Astrocyte (in vitro differentiated cells and primary cell): ENCODE results near the gene KDSR. TPM values are rescaled to one million over a fixed set of nuclear protein-coding genes. Genes with fewer than 3 reads are reported as not detected.
A peak's percentile ranks its signal among the peaks of the same experiment; 100 is the strongest.

Source experiments
- DNase-seq: peaks from one replicate; pipeline ENCODE4 v3.0.0-alpha.2; 2010; ENCODE audit warnings: low read depth
- FAIRE-seq: peaks from 2 replicates; lab custom pipeline; 2011; peaks lifted over from hg19 to GRCh38; lab: Jason Lieb, UNC
- H2AFZ ChIP-seq: 2 replicates; pipeline ENCODE4 v1.6.0; 2012; ENCODE audit warnings: low read depth, low read length, inconsistent platforms
- H3K27ac ChIP-seq: 2 replicates; pipeline ENCODE4 v1.5.1; 2011; ENCODE audit warnings: low read depth, low read length, inconsistent platforms
- H3K27me3 ChIP-seq: 2 replicates; pipeline ENCODE4 v1.6.0; 2011; ENCODE audit warnings: low read length, inconsistent platforms; ENCODE audit not compliant: insufficient read depth
- H3K36me3 ChIP-seq: 2 replicates; pipeline ENCODE4 v1.5.1; 2011; ENCODE audit warnings: low read length, inconsistent platforms; ENCODE audit not compliant: insufficient read depth
- H3K4me1 ChIP-seq: 2 replicates; pipeline ENCODE4 v1.5.1; 2011; ENCODE audit warnings: low read length, inconsistent platforms; ENCODE audit not compliant: insufficient read depth
- H3K4me2 ChIP-seq: 2 replicates; pipeline ENCODE4 v1.6.0; 2012; ENCODE audit warnings: low read length, inconsistent platforms
- H3K4me3 ChIP-seq: 2 replicates; pipeline ENCODE4 v1.5.1; 2011; ENCODE audit warnings: low read depth, mild to moderate bottlenecking, low read length, inconsistent platforms; ENCODE audit not compliant: insufficient read depth
- H3K79me2 ChIP-seq: 2 replicates; pipeline ENCODE4 v1.6.0; 2012; ENCODE audit warnings: mild to moderate bottlenecking, low read length, inconsistent platforms; ENCODE audit not compliant: insufficient read depth
- H3K9ac ChIP-seq: 2 replicates; pipeline ENCODE4 v1.6.0; 2012; ENCODE audit warnings: mild to moderate bottlenecking, low read length, inconsistent platforms
- H3K9me3 ChIP-seq: 2 replicates; pipeline ENCODE4 v1.5.1; 2012; ENCODE audit warnings: low read depth, mild to moderate bottlenecking, low read length, inconsistent platforms; ENCODE audit not compliant: insufficient read depth
- H4K20me1 ChIP-seq: 2 replicates; pipeline ENCODE4 v1.6.0; 2012; ENCODE audit warnings: low read length, inconsistent platforms; ENCODE audit not compliant: insufficient read depth
- H3K27ac Mint-ChIP-seq: one replicate; pipeline ENCODE4 v1.8.0; 2021; ENCODE audit warnings: mild to moderate bottlenecking, mixed read lengths; ENCODE audit not compliant: unreplicated experiment
- H3K27me3 Mint-ChIP-seq: one replicate; pipeline ENCODE4 v1.8.0; 2021; ENCODE audit warnings: low read depth, mixed read lengths; ENCODE audit not compliant: unreplicated experiment
- H3K36me3 Mint-ChIP-seq: one replicate; pipeline ENCODE4 v1.8.0; 2021; ENCODE audit warnings: low read depth, mixed read lengths; ENCODE audit not compliant: unreplicated experiment
- H3K4me1 Mint-ChIP-seq: one replicate; pipeline ENCODE4 v1.8.0; 2021; ENCODE audit warnings: low read depth, mixed read lengths; ENCODE audit not compliant: unreplicated experiment
- H3K4me3 Mint-ChIP-seq: one replicate; pipeline ENCODE4 v1.8.0; 2021; ENCODE audit warnings: mild to moderate bottlenecking, moderate library complexity, mixed read lengths; ENCODE audit not compliant: unreplicated experiment
- H3K9me3 Mint-ChIP-seq: one replicate; pipeline ENCODE4 v1.8.0; 2021; ENCODE audit warnings: mild to moderate bottlenecking, mixed read lengths; ENCODE audit not compliant: unreplicated experiment
- EZH2 ChIP-seq: IDR thresholded peaks from 2 replicates; pipeline ENCODE4 v1.6.1; 2012; ENCODE audit warnings: mild to moderate bottlenecking, low read length, inconsistent platforms; ENCODE audit not compliant: insufficient read depth
- total RNA-seq: library from RNA; stranded (reverse); gene quantifications from 2 replicates; pipeline ENCODE4 v1.2.1, GENCODE V29; 2021
- TF ChIP-seq, protein P1 (sequence below): IDR thresholded peaks from 2 replicates; pipeline ENCODE4 v1.5.1; 2011; ENCODE audit warnings: low read depth, mild to moderate bottlenecking, inconsistent platforms, low read length, moderate library complexity; ENCODE audit not compliant: insufficient read depth

The KDSR gene
- total RNA-seq, 1 donor from 2014 or later, result 43.7 TPM

DNA sequence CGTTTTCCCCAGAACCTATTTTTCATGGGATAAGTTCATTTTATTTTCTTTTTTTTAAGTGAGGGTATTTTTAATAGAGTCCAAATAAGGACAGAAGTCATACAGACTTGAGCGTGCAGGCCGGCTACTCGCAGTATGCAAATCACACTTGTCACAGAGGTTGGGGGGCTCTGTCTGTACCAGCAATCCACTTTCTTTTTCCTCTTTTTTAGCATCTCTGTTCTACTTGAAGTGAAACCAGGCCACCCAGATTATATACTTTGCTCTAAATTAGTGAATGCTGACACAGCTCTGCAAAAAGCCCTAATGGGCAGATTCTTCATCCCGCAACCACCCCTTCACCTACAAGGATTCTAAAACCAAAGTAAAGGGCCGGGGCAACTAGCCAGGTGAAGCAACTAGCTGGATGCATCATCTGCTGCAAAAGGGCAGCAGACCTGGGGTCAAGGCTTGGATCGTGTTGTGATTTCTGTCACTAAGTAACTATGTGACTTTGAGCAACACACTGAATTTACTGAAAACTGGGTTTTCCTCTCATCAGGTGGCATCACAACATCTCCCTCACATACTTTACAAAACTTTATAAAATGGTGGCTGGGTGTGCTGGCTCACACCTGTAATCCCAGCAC, 18.4 kb downstream of the KDSR start:
- H3K4me2 ChIP-seq, result no peak overlapping the region
- FAIRE-seq (no peak), DNase-seq (no peak)
- H3K27ac ChIP-seq, result no peak overlapping the region
- H3K4me1 Mint-ChIP-seq, result no peaks in the 10 kb centered on the region
- H3K4me1 ChIP-seq, result no peaks in the 10 kb centered on the region
- H3K9me3 ChIP-seq, result no peaks in the 10 kb centered on the region
- no peaks in the 10 kb centered on the region for H3K27me3 ChIP-seq
- peaks cover 2% of the 10 kb centered on the region for H3K79me2 ChIP-seq
- H3K27me3 Mint-ChIP-seq, result no peaks in the 10 kb centered on the region
- H3K4me3 Mint-ChIP-seq, result no peak overlapping the region
- TF ChIP-seq, protein P1, sequence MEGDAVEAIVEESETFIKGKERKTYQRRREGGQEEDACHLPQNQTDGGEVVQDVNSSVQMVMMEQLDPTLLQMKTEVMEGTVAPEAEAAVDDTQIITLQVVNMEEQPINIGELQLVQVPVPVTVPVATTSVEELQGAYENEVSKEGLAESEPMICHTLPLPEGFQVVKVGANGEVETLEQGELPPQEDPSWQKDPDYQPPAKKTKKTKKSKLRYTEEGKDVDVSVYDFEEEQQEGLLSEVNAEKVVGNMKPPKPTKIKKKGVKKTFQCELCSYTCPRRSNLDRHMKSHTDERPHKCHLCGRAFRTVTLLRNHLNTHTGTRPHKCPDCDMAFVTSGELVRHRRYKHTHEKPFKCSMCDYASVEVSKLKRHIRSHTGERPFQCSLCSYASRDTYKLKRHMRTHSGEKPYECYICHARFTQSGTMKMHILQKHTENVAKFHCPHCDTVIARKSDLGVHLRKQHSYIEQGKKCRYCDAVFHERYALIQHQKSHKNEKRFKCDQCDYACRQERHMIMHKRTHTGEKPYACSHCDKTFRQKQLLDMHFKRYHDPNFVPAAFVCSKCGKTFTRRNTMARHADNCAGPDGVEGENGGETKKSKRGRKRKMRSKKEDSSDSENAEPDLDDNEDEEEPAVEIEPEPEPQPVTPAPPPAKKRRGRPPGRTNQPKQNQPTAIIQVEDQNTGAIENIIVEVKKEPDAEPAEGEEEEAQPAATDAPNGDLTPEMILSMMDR, result no peak
- TF ChIP-seq EZH2, result no peak
- no peak overlapping the region for H3K4me3 ChIP-seq
- no peak overlapping the region for H2AFZ ChIP-seq
- no peak overlapping the region for H3K27ac Mint-ChIP-seq
- H3K36me3 Mint-ChIP-seq, result peaks cover 12% of the 10 kb centered on the region
- peaks cover 13% of the 10 kb centered on the region for H4K20me1 ChIP-seq
- H3K9me3 Mint-ChIP-seq, result no peaks in the 10 kb centered on the region
- no peak overlapping the region for H3K9ac ChIP-seq
- peaks cover 57% of the 10 kb centered on the region for H3K36me3 ChIP-seq

DNA sequence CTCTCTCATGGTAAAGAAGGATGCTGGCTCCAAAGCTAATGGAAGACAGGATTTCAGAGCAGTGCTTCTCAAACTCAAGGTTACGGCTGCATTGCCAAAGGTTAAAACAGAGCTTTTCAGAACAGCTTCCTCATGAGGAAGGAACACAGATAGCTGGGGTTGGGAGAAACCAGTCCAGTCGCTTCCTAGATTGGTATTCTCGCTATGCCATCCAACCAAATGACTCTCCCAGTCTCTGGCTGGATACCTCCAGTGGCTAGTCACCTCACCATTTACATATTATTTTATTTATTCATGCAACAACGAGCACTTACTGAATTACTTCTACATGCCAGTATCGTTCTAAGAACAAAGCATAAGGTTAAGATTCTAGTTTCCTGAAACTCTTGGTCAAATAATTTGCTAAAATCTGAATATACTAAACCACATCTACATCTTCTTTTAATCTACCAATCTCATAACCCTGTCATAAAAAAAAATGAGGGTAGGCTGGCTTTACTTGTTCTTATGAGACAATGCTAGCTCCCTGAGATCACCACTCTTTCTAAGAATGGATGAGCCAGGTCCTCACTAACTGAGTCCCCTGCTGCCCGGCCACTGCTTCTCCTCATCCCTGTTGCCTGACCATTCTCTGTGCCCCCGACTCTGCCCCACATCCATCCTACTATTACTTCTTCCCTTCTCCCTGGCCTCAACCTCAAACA, 20.4 kb downstream of the KDSR start:
- no peak overlapping the region for H3K27ac Mint-ChIP-seq
- Histone ChIP-seq H3K27ac (peak overlapping the region; percentile 2), H3K27me3 (no peaks in the 10 kb centered on the region), H3K4me2 (no peak overlapping the region), H3K79me2 (peaks cover 2% of the 10 kb centered on the region), H3K9me3 (no peaks in the 10 kb centered on the region), H2AFZ (no peak overlapping the region), H3K4me1 (no peaks in the 10 kb centered on the region), H3K4me3 (no peak overlapping the region), H3K36me3 (peaks cover 58% of the 10 kb centered on the region), H4K20me1 (peaks cover 13% of the 10 kb centered on the region), H3K9ac (no peak overlapping the region)
- TF ChIP-seq, protein P1, result no peak
- no peak for TF ChIP-seq EZH2
- no peaks in the 10 kb centered on the region for H3K4me1 Mint-ChIP-seq
- no peaks in the 10 kb centered on the region for H3K27me3 Mint-ChIP-seq
- no peaks in the 10 kb centered on the region for H3K9me3 Mint-ChIP-seq
- peaks cover 12% of the 10 kb centered on the region for H3K36me3 Mint-ChIP-seq
- no peak overlapping the region for H3K4me3 Mint-ChIP-seq
- DNase-seq, result peak; percentile 12
- no peak for FAIRE-seq

DNA sequence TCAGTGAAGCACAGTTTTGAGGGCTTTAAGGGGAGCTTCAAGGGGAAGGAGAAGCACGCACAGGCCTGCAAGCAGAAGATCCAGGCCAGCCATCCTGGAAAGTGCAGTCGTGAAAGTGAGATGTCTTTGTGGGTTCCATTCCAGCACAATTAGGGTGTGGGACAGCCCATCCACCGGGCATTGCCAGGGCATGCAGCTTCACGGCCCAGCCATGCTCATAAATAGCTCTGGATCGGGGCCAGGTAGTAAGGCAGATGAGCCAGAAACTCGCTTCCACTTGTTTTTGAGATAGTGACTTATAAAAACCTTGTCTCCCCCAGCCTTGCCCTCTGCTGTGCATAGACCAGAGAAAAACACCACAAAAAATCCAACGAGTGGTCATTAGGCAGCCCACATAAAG, 21.0 kb downstream of the KDSR start:
- Histone ChIP-seq H3K4me2 (no peak overlapping the region), H3K79me2 (peaks cover 2% of the 10 kb centered on the region), H3K27me3 (no peaks in the 10 kb centered on the region), H3K9me3 (no peaks in the 10 kb centered on the region), H3K9ac (no peak overlapping the region), H4K20me1 (peaks cover 13% of the 10 kb centered on the region), H3K36me3 (peaks cover 52% of the 10 kb centered on the region), H2AFZ (no peak overlapping the region), H3K27ac (no peak overlapping the region), H3K4me1 (no peaks in the 10 kb centered on the region), H3K4me3 (no peak overlapping the region)
- no peak for TF ChIP-seq EZH2
- TF ChIP-seq, protein P1, result no peak
- H3K27ac Mint-ChIP-seq, result no peak overlapping the region
- H3K27me3 Mint-ChIP-seq, result no peaks in the 10 kb centered on the region
- no peaks in the 10 kb centered on the region for H3K4me1 Mint-ChIP-seq
- no peaks in the 10 kb centered on the region for H3K9me3 Mint-ChIP-seq
- DNase-seq (no peak), FAIRE-seq (no peak)
- peaks cover 12% of the 10 kb centered on the region for H3K36me3 Mint-ChIP-seq
- H3K4me3 Mint-ChIP-seq, result no peak overlapping the region
